ENCODE results near the gene NFIA.

Gene NFIA

GRCh38 chr1:61378494-61379180, 296.3 kb downstream of the NFIA start:
- DNase-seq = no peak

- DNase-seq = no peak
These were observed 297.3 kb downstream of the NFIA start for GRCh38 chr1:61379693-61380092.

- no peak for DNase-seq
These were observed 298.2 kb downstream of the NFIA start for GRCh38 chr1:61380561-61380960.

GRCh38 chr1:61386323-61386722, 304.0 kb downstream of the NFIA start:
- no peak for DNase-seq

GRCh38 chr1:61386770-61387169, 304.4 kb downstream of the NFIA start:
- DNase-seq = no peak

- no peak for DNase-seq
These were observed 305.5 kb downstream of the NFIA start for GRCh38 chr1:61387829-61388228.

- DNase-seq = no peak
These were observed 306.2 kb downstream of the NFIA start for GRCh38 chr1:61388566-61388965.

- no peak for DNase-seq
These were observed 307.0 kb downstream of the NFIA start for GRCh38 chr1:61389194-61389925.

GRCh38 chr1:61389926-61390845, 307.8 kb downstream of the NFIA start:
- DNase-seq = no peak

GRCh38 chr1:61391730-61392129, 309.4 kb downstream of the NFIA start:
- DNase-seq = no peak

GRCh38 chr1:61392409-61393242, 310.3 kb downstream of the NFIA start:
- DNase-seq = no peak

GRCh38 chr1:61393575-61393974, 311.2 kb downstream of the NFIA start:
- DNase-seq = no peak

GRCh38 chr1:61395146-61395800, 312.9 kb downstream of the NFIA start:
- DNase-seq = peak in 1 of 2 donors; percentile 5

- DNase-seq = no peak
These were observed 315.1 kb downstream of the NFIA start for GRCh38 chr1:61397495-61397894.

- DNase-seq = no peak
These were observed 315.6 kb downstream of the NFIA start for GRCh38 chr1:61397935-61398334.

- no peak for DNase-seq
These were observed 316.8 kb downstream of the NFIA start for GRCh38 chr1:61399199-61399598.

GRCh38 chr1:61400131-61400770, 317.9 kb downstream of the NFIA start:
- DNase-seq = no peak

GRCh38 chr1:61400997-61401396, 318.6 kb downstream of the NFIA start:
- DNase-seq = no peak

GRCh38 chr1:61403679-61404596, 321.6 kb downstream of the NFIA start:
- DNase-seq = peak; percentile 25 to 59

Measured in inflammatory macrophage (primary cell).